GM21423 (cell line): Measurements from ENCODE around the gene DAPK3.
"Not testable (repeated sequence)": the region's sequence is repeated elsewhere in the genome, so short reads cannot be mapped to it uniquely, and the experiment has no call there.

Source experiments
- ATAC-seq: cut with Tn5 transposase; IDR thresholded peaks from one replicate; pipeline ENCODE4 v1.9.1; 2021; ENCODE audit warnings: mild to moderate bottlenecking, moderate library complexity; ENCODE audit not compliant: unreplicated experiment

DAPK3 gene

GRCh38 chr19:3979289-3979673, 8.4 kb upstream of the DAPK3 start:
- ATAC-seq = no peak

GRCh38 chr19:3978145-3978544, 7.2 kb upstream of the DAPK3 start:
- ATAC-seq = no peak

GRCh38 chr19:3977242-3978143, 6.6 kb upstream of the DAPK3 start:
- ATAC-seq = no peak

- ATAC-seq = no peak
These were observed 5.8 kb upstream of the DAPK3 start for GRCh38 chr19:3976495-3977241.

- ATAC-seq = no peak
These were observed 4.8 kb upstream of the DAPK3 start for GRCh38 chr19:3975637-3976087.

- ATAC-seq = no peak
These were observed 4.2 kb upstream of the DAPK3 start for GRCh38 chr19:3975144-3975543.

- no peak for ATAC-seq
These were observed 539 bp downstream of the DAPK3 start for GRCh38 chr19:3970313-3970807.

- ATAC-seq = no peak
These were observed 1.2 kb downstream of the DAPK3 start for GRCh38 chr19:3969435-3970312.

- ATAC-seq = no peak
These were observed 2.1 kb downstream of the DAPK3 start for GRCh38 chr19:3968556-3969434.

GRCh38 chr19:3967983-3968382, 2.9 kb downstream of the DAPK3 start:
- not testable (repeated sequence) for ATAC-seq

- no peak for ATAC-seq
These were observed 4.6 kb downstream of the DAPK3 start for GRCh38 chr19:3966051-3967017.

- ATAC-seq = no peak
These were observed 6.4 kb downstream of the DAPK3 start for GRCh38 chr19:3964256-3965194.

GRCh38 chr19:3963458-3964255, 7.2 kb downstream of the DAPK3 start:
- ATAC-seq = no peak

GRCh38 chr19:3961007-3961406, 9.9 kb downstream of the DAPK3 start:
- ATAC-seq = no peak

GRCh38 chr19:3959766-3960131, 11.2 kb downstream of the DAPK3 start:
- ATAC-seq = no peak

- no peak for ATAC-seq
These were observed 11.8 kb downstream of the DAPK3 start for GRCh38 chr19:3958836-3959765.
